ENCODE measurements around the gene C19orf67. TPM values are rescaled to one million over a fixed set of nuclear protein-coding genes. Genes with fewer than 3 reads are reported as not detected.

C19orf67 gene
- total RNA-seq, 1 experiment from 2014 or later, result 0.39 TPM

GRCh38 chr19:14090509-14091080 lies 5.0 kb upstream of the C19orf67 start, which contains the start of gene SAMD1:
Gene SAMD1, minus strand, starts transcription at chr19:14090751.
- Histone ChIP-seq H3K56ac (ENCODE audit: insufficient read length, low read depth, low read length) (no peak within 1 kb of the TSS), H4K91ac (ENCODE audit: insufficient read length, low read depth, low read length) (no peak within 1 kb of the TSS), H3K79me1 (ENCODE audit: insufficient read depth, low read depth, low read length, poor library complexity, severe bottlenecking) (no peaks in the 10 kb centered on the region), H4K5ac (ENCODE audit: insufficient read length, low read depth, low read length) (no peak within 1 kb of the TSS), H2BK20ac (ENCODE audit: low read depth, low read length, poor library complexity, severe bottlenecking) (no peak within 1 kb of the TSS), H3K4me1 (ENCODE audit: insufficient read depth, low read length) (no peaks in the 10 kb centered on the region), H2AK5ac (ENCODE audit: insufficient read length, low read length) (no peak within 1 kb of the TSS), H3K23me2 (ENCODE audit: insufficient read length, low read depth, low read length, poor library complexity, severe bottlenecking) (peaks cover 8% of the 10 kb centered on the region), H2BK15ac (ENCODE audit: low read depth, low read length) (no peak within 1 kb of the TSS), H3K4ac (ENCODE audit: low read depth, low read length) (no peak within 1 kb of the TSS), H3K9ac (ENCODE audit: extremely low read depth, insufficient read length, low read length) (no peak within 1 kb of the TSS), H3K27ac (ENCODE audit: insufficient read length, low read depth, low read length) (no peak within 1 kb of the TSS), H2AFZ (ENCODE audit: low read length) (no peak within 1 kb of the TSS), H3K79me2 (ENCODE audit: insufficient read depth, low read length) (no peaks in the 10 kb centered on the region), H4K8ac (replicated peaks; ENCODE audit: insufficient read length, low read depth, low read length) (no peak within 1 kb of the TSS), H3K4me2 (ENCODE audit: insufficient read depth, insufficient read length, low read length) (peak within 1 kb of the TSS; percentile 68), H2BK12ac (ENCODE audit: insufficient read length, low read depth, low read length) (no peak within 1 kb of the TSS), H3T11ph (ENCODE audit: low read length) (no peak within 1 kb of the TSS), H3K18ac (ENCODE audit: insufficient read length, low read depth, low read length) (no peak within 1 kb of the TSS), H3K9me3 (ENCODE audit: control insufficient read depth, low read depth, low read length) (peaks cover 6% of the 10 kb centered on the region), H4K20me1 (ENCODE audit: control insufficient read depth, insufficient read depth, insufficient read length) (no peaks in the 10 kb centered on the region), H3K27me3 (ENCODE audit: insufficient read depth, low read length) (no peaks in the 10 kb centered on the region), H2BK120ac (ENCODE audit: low read depth, low read length, poor library complexity, severe bottlenecking) (no peak within 1 kb of the TSS), H2BK5ac (ENCODE audit: insufficient read length, low read length) (no peak within 1 kb of the TSS), H3K14ac (ENCODE audit: insufficient read depth, low read length) (no peak within 1 kb of the TSS; the same call in 1 of the 2 replicates), H3K23ac (ENCODE audit: insufficient read length, low read depth, low read length) (no peak within 1 kb of the TSS)
- H3K4me1 Mint-ChIP-seq, result peaks cover 12% of the 10 kb centered on the region in 2 experiments
- TF ChIP-seq, protein P1, sequence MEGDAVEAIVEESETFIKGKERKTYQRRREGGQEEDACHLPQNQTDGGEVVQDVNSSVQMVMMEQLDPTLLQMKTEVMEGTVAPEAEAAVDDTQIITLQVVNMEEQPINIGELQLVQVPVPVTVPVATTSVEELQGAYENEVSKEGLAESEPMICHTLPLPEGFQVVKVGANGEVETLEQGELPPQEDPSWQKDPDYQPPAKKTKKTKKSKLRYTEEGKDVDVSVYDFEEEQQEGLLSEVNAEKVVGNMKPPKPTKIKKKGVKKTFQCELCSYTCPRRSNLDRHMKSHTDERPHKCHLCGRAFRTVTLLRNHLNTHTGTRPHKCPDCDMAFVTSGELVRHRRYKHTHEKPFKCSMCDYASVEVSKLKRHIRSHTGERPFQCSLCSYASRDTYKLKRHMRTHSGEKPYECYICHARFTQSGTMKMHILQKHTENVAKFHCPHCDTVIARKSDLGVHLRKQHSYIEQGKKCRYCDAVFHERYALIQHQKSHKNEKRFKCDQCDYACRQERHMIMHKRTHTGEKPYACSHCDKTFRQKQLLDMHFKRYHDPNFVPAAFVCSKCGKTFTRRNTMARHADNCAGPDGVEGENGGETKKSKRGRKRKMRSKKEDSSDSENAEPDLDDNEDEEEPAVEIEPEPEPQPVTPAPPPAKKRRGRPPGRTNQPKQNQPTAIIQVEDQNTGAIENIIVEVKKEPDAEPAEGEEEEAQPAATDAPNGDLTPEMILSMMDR (conservative IDR thresholded peaks at IDR 0.05), result no peak
- H3K36me3 Mint-ChIP-seq (ENCODE audit: insufficient read depth in 1 of 3, low read depth in 3 of 3), result peaks cover 17 to 36% (median 29%) of the 10 kb centered on the region in 3 experiments
- peaks cover 13 to 15% of the 10 kb centered on the region in 2 experiments for H3K9me3 Mint-ChIP-seq
- peak within 1 kb of the TSS; percentile 70 to 92 (median 78); a peak in 5 of 7 replicates for H3K27ac Mint-ChIP-seq
- peak; percentile 79 for DNase-seq
- H3K27me3 Mint-ChIP-seq (ENCODE audit: low read depth), result peaks cover 21% of the 10 kb centered on the region
- no CpG with 5 or more reads among the region's 65 CpGs for WGBS (ENCODE audit: extremely low coverage, insufficient read length, low lambda C conversion rate)
- H3K4me3 Mint-ChIP-seq, result peak within 1 kb of the TSS; percentile 78 to 98

Measured in H9 (cell line).